GM23338 (cell line): ENCODE measurements around the gene OR2H1. TPM values are rescaled to one million over a fixed set of nuclear protein-coding genes. Genes with fewer than 3 reads are reported as not detected.

Source experiments
- CREB1 ChIP-seq: fragments of 250-450 bp; sonication (Bioruptor Pico); IDR thresholded peaks from 2 replicates; pipeline ENCODE4 v1.5.0; 2020; ENCODE audit warnings: low read depth, mild to moderate bottlenecking, moderate library complexity
- CTCF ChIP-seq, 2 experiments: fragments of 200-600 bp in 1 of 2; sonication (generic) in 1 of 2; conservative IDR thresholded peaks; 2 replicates each; pipeline versions ENCODE4 v1.5.1 to v1.6.1; 2016 to 2017; ENCODE audit warnings: antibody characterized with exemption in 2 of 2, low read depth in 2 of 2, mild to moderate bottlenecking in 2 of 2, moderate library complexity in 1 of 2
- ETS1 ChIP-seq: IDR thresholded peaks from 2 replicates; pipeline ENCODE4 v1.6.1; 2016; ENCODE audit warnings: antibody characterized with exemption
- EZH2 ChIP-seq: fragments of 200-600 bp; sonication (generic); IDR thresholded peaks from one replicate; pipeline ENCODE4 v1.8.0; 2017; ENCODE audit warnings: antibody characterized with exemption, mild to moderate bottlenecking, low read depth; ENCODE audit not compliant: unreplicated experiment
- EZH2phosphoT487 ChIP-seq: fragments of 200-600 bp; sonication (generic); IDR thresholded peaks from one replicate; pipeline ENCODE4 v1.8.1; 2018; ENCODE audit warnings: antibody characterized with exemption; ENCODE audit not compliant: unreplicated experiment
- NANOG ChIP-seq: IDR thresholded peaks from 2 replicates; pipeline ENCODE4 v1.6.1; 2016; ENCODE audit warnings: antibody characterized with exemption, borderline replicate concordance
- POLR2AphosphoS5 ChIP-seq: IDR thresholded peaks from 2 replicates; pipeline ENCODE4 v1.6.1; 2016; ENCODE audit warnings: antibody characterized with exemption, low read depth
- STAT1 ChIP-seq: IDR thresholded peaks from one replicate; pipeline ENCODE4 v1.6.1; 2016; ENCODE audit warnings: antibody characterized with exemption; ENCODE audit not compliant: unreplicated experiment
- ZNF462 ChIP-seq: fragments of 250-450 bp; sonication (Bioruptor Pico); IDR thresholded peaks from 2 replicates; pipeline ENCODE4 v1.5.0; 2020; ENCODE audit warnings: mild to moderate bottlenecking, moderate library complexity
- polyA plus RNA-seq: library from polyadenylated mRNA; unstranded; fragments of >200 nt; fragmentation: Nextera tagmentation; extraction: Ambion mirVana; gene quantifications from 2 replicates; pipeline ENCODE4 v1.2.1, GENCODE V29; 2016
- total RNA-seq: library from RNA; depleted of rRNA; stranded (reverse); fragments of >200 nt; shearing (Covaris generic); gene quantifications from 2 replicates; pipeline ENCODE4 v1.2.3, GENCODE V29; 2014

OR2H1 gene
- total and polyA plus RNA-seq, 2 experiments from 2014 or later, result not detected

- TF ChIP-seq ZNF462 (no peak), ETS1 (no peak), CREB1 (CRISPR knock-in tag) (no peak), STAT1 (no peak), CTCF (conservative IDR thresholded peaks at IDR 0.05; ENCODE audit: low read depth in 2 of 2) (no peak), NANOG (no peak), EZH2phosphoT487 (no peak), EZH2 (no peak), POLR2AphosphoS5 (no peak)
These were observed 5.3 kb upstream of the OR2H1 start (continued) for GRCh38 chr6:29451471-29452193.
